GM19467 (cell line): ENCODE results near the gene PER1.

Experiments used
- ATAC-seq: cut with Tn5 transposase; IDR thresholded peaks from one replicate; pipeline ENCODE4 v1.9.1; 2021; ENCODE audit warnings: mild to moderate bottlenecking, moderate library complexity; ENCODE audit not compliant: unreplicated experiment

PER1 gene

GRCh38 chr17:8167526-8167925 is 15.3 kb upstream of the PER1 start:
- no peak for ATAC-seq

GRCh38 chr17:8166731-8167130 is 14.5 kb upstream of the PER1 start:
- no peak for ATAC-seq

GRCh38 chr17:8164815-8165131 is 12.6 kb upstream of the PER1 start:
- ATAC-seq: no peak

- no peak for ATAC-seq
Observed at GRCh38 chr17:8163978-8164814, 12.0 kb upstream of the PER1 start.

GRCh38 chr17:8162997-8163977 is 11.1 kb upstream of the PER1 start:
- no peak for ATAC-seq

- no peak for ATAC-seq
Observed at GRCh38 chr17:8162233-8162996, 10.2 kb upstream of the PER1 start, which contains the start of gene VAMP2. TSS of gene VAMP2 (minus strand) at chr17:8162948. CDS start at chr17:8162879, 69 bp downstream.

GRCh38 chr17:8161289-8162232 is 9.4 kb upstream of the PER1 start:
- ATAC-seq: no peak

- no peak for ATAC-seq
Observed at GRCh38 chr17:8160741-8161221, 8.6 kb upstream of the PER1 start.

GRCh38 chr17:8160224-8160577 is 8.0 kb upstream of the PER1 start:
- no peak for ATAC-seq

GRCh38 chr17:8159459-8160223 is 7.4 kb upstream of the PER1 start:
- ATAC-seq: no peak

GRCh38 chr17:8159032-8159400 is 6.8 kb upstream of the PER1 start:
- no peak for ATAC-seq

GRCh38 chr17:8158267-8159031 is 6.2 kb upstream of the PER1 start:
- ATAC-seq: no peak

- peak; percentile 68 for ATAC-seq
Observed at GRCh38 chr17:8156246-8156992, 4.2 kb upstream of the PER1 start.

GRCh38 chr17:8155996-8156245 is 3.7 kb upstream of the PER1 start:
- ATAC-seq: no peak

GRCh38 chr17:8155231-8155995 is 3.2 kb upstream of the PER1 start:
- ATAC-seq: no peak

GRCh38 chr17:8154608-8155155 is 2.5 kb upstream of the PER1 start:
- no peak for ATAC-seq
